C4-2B (cell line): Measurements from ENCODE around the gene SOX6.

Experiments used
- H3K27ac ChIP-seq: fragments of 450-650 bp; 2 replicates; pipeline ENCODE4 v1.5.1; 2017
- CTCF ChIP-seq: fragments of 450-650 bp; conservative IDR thresholded peaks from 2 replicates; pipeline ENCODE4 v1.5.1; 2017; ENCODE audit warnings: mild to moderate bottlenecking
- ZFX ChIP-seq: fragments of 450-650 bp; IDR thresholded peaks from 2 replicates; pipeline ENCODE4 v1.6.1; 2017

SOX6 gene

GRCh38 chr11:15956302-15956701 is 400.0 kb downstream of the SOX6 start:
- TF ChIP-seq ZFX (no peak), CTCF (no peak)
- no peak overlapping the region for H3K27ac ChIP-seq

GRCh38 chr11:15955595-15955994 is 400.8 kb downstream of the SOX6 start:
- TF ChIP-seq CTCF = no peak
- TF ChIP-seq ZFX = no peak
- H3K27ac ChIP-seq = no peak overlapping the region

- H3K27ac ChIP-seq = peak overlapping the region; percentile 34; the same call in 1 of the 2 replicates
- TF ChIP-seq ZFX (no peak), CTCF (peak; percentile 2; the same call in 1 of the 2 replicates)
Observed at GRCh38 chr11:15947681-15948648, 408.4 kb downstream of the SOX6 start.

GRCh38 chr11:15945726-15946125 is 410.6 kb downstream of the SOX6 start:
- no peak overlapping the region; the same call in 1 of the 2 replicates for H3K27ac ChIP-seq
- TF ChIP-seq ZFX (no peak), CTCF (no peak)

GRCh38 chr11:15944460-15944859 is 411.9 kb downstream of the SOX6 start:
- no peak overlapping the region for H3K27ac ChIP-seq
- TF ChIP-seq CTCF (no peak), ZFX (no peak)

GRCh38 chr11:15943418-15944197 is 412.7 kb downstream of the SOX6 start:
- no peak for TF ChIP-seq CTCF
- TF ChIP-seq ZFX = no peak
- H3K27ac ChIP-seq = no peak overlapping the region

- TF ChIP-seq ZFX (no peak), CTCF (no peak)
- no peak overlapping the region for H3K27ac ChIP-seq
Observed at GRCh38 chr11:15942936-15943335, 413.4 kb downstream of the SOX6 start.
